ENCODE results near the gene LRIT2. TPM values are rescaled to one million over a fixed set of nuclear protein-coding genes. Genes with fewer than 3 reads are reported as not detected.
A peak's percentile ranks its signal among the peaks of the same experiment; 100 is the strongest.

LRIT2 gene
- total and polyA plus RNA-seq, 9 of the 15 experiments (the other 6 are each of a cell fraction or from before 2014, with no cell fraction given): not detected

DNA sequence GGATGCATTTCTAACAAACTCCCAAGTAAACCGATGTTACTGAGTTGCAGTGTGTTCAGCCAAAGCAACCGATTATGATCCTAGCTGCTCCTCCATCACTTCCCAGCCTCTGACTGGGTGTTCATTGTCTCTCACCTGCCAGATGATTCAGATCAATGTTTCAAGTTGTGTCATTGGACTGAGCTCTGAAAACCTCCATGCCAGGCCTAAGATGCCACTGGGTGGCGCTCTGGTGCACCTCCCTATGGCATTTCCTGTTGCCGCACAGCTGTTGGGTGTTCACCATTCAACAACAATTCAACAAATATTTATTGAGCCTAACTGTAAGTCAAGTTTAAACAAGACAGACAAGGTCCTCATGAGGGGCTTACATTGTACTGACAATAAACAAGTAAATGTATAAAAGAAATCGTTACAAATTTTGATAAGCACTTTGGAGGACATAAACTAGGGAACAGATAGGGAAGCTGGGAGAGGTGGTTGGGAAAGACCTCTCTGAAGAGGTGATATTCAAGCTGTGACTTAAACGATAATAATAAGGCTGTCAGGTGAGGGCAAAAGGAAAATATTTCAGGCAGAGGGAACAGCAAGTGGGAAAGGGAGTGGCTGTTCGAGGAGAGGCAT lies 42.3 kb upstream of the LRIT2 start:
- peak overlapping the region; percentile 25; the same call in 1 of the 2 replicates for H2AFZ ChIP-seq (ENCODE audit: low read depth, low read length)
- no peaks in the 10 kb centered on the region for H3K79me2 ChIP-seq (ENCODE audit: control insufficient read depth, insufficient read depth, low read length)
- H3K9me3 ChIP-seq (replicated peaks; ENCODE audit: control insufficient read depth, insufficient read depth, low read depth, low read length): no peaks in the 10 kb centered on the region
- intact Hi-C loops (cut with micrococcal nuclease) (loop anchor here (5.0 kb wide), 2 partner anchors 35 to 60 kb away; partner anchors contain the start of gene CCSER2), in situ Hi-C loops (cut with MboI) (loop anchor here (5.0 kb wide), 2 partner anchors 60 to 275 kb away; partner anchors contain the start of gene CCSER2)
- DNase-seq (ENCODE audit: extremely low read depth in 1 of 4, low spot score in 3 of 4) (peak; percentile 38 to 75 (median 53)), FAIRE-seq (peak; percentile 85), ATAC-seq (peak; percentile 82)
- H3K4me3 ChIP-seq: no peak overlapping the region
- 5% methylated on average over 7 of the region's 7 CpGs for WGBS (ENCODE audit: insufficient coverage, low coverage, missing lambda C conversion rate)
- ChIA-PET CTCF (ENCODE audit: low intra/inter-chr PET ratio) (interaction anchor here (1.2 to 6.4 kb wide), 2 partner anchors 107 to 271 kb away, joined by 3 to 97 read pairs; no protein-coding TSS in a partner anchor), POLR2A (interaction anchor here (0.6 to 1.8 kb wide), 5 partner anchors 8 to 246 kb away, joined by 3 to 6 read pairs (median 3); no protein-coding TSS in a partner anchor)
- H3K27ac ChIP-seq (ENCODE audit: extremely low read depth, low read depth, low read length): no peak overlapping the region
- H3K36me3 ChIP-seq (ENCODE audit: control insufficient read depth, insufficient read depth, low read length): no peaks in the 10 kb centered on the region
- no peak overlapping the region for H3K9ac ChIP-seq (ENCODE audit: insufficient read depth in 1 of 2, low read depth in 2 of 2, low read length in 2 of 2)
- peak overlapping the region; percentile 8; the same call in 1 of the 2 replicates for H3K4me2 ChIP-seq (ENCODE audit: insufficient read depth, low read length)
- H4K20me1 ChIP-seq (replicated peaks; ENCODE audit: control insufficient read depth, insufficient read depth, low read length): no peaks in the 10 kb centered on the region; the same call in 1 of the 2 replicates
- peaks cover 0 to 21% of the 10 kb centered on the region in 2 experiments; a peak in 2 of 5 replicates for H3K27me3 ChIP-seq (ENCODE audit: control insufficient read depth in 2 of 2, insufficient read depth in 2 of 2, low read length in 2 of 2)
- H3K4me1 ChIP-seq (replicated peaks in 1 of 2; ENCODE audit: control insufficient read depth in 2 of 2, insufficient read depth in 2 of 2, low read length in 2 of 2): no peaks in the 10 kb centered on the region
- no peaks in the 10 kb centered on the region for H3K9me1 ChIP-seq (ENCODE audit: control insufficient read depth, insufficient read depth, low read length)
- no TSS peak for BruUV-seq (replicated peaks)
- TF ChIP-seq TARDBP (IDR thresholded peaks at IDR 0.05) (no peak), HOXB6 (CRISPR knock-in tag; IDR thresholded peaks at IDR 0.05; ENCODE audit: borderline replicate concordance) (no peak), ZNF395 (CRISPR knock-in tag; IDR thresholded peaks at IDR 0.05) (no peak), ZNF644 (tag; IDR thresholded peaks at IDR 0.05; ENCODE audit: low read depth) (no peak), SP2 (IDR thresholded peaks at IDR 0.05; ENCODE audit: extremely low read depth, low read depth, low read length, poor library complexity, severe bottlenecking) (no peak), ZNF347 (CRISPR knock-in tag; IDR thresholded peaks at IDR 0.05; ENCODE audit: low read depth) (no peak), TFAM (CRISPR knock-in tag; conservative IDR thresholded peaks at IDR 0.05) (no peak), EP300 (IDR thresholded peaks at IDR 0.05; ENCODE audit: low read length) (no peak), FOXA3 (CRISPR knock-in tag; conservative IDR thresholded peaks at IDR 0.05 in 1 of 2, IDR thresholded peaks at IDR 0.05 in 1 of 2) (no peak), YBX1 (IDR thresholded peaks at IDR 0.05) (no peak), MEF2A (IDR thresholded peaks at IDR 0.05; ENCODE audit: control insufficient read depth, low read depth, low read length) (no peak), HMG20A (CRISPR knock-in tag; conservative IDR thresholded peaks at IDR 0.05) (no peak), ETV1 (tag; conservative IDR thresholded peaks at IDR 0.05; ENCODE audit: low read depth) (peak; percentile 77)
- TF ChIP-seq, protein P1, sequence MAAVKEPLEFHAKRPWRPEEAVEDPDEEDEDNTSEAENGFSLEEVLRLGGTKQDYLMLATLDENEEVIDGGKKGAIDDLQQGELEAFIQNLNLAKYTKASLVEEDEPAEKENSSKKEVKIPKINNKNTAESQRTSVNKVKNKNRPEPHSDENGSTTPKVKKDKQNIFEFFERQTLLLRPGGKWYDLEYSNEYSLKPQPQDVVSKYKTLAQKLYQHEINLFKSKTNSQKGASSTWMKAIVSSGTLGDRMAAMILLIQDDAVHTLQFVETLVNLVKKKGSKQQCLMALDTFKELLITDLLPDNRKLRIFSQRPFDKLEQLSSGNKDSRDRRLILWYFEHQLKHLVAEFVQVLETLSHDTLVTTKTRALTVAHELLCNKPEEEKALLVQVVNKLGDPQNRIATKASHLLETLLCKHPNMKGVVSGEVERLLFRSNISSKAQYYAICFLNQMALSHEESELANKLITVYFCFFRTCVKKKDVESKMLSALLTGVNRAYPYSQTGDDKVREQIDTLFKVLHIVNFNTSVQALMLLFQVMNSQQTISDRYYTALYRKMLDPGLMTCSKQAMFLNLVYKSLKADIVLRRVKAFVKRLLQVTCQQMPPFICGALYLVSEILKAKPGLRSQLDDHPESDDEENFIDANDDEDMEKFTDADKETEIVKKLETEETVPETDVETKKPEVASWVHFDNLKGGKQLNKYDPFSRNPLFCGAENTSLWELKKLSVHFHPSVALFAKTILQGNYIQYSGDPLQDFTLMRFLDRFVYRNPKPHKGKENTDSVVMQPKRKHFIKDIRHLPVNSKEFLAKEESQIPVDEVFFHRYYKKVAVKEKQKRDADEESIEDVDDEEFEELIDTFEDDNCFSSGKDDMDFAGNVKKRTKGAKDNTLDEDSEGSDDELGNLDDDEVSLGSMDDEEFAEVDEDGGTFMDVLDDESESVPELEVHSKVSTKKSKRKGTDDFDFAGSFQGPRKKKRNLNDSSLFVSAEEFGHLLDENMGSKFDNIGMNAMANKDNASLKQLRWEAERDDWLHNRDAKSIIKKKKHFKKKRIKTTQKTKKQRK (IDR thresholded peaks at IDR 0.05; ENCODE audit: borderline replicate concordance, low read depth, low read length): no peak
- TF ChIP-seq, protein P2, sequence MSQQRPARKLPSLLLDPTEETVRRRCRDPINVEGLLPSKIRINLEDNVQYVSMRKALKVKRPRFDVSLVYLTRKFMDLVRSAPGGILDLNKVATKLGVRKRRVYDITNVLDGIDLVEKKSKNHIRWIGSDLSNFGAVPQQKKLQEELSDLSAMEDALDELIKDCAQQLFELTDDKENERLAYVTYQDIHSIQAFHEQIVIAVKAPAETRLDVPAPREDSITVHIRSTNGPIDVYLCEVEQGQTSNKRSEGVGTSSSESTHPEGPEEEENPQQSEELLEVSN (IDR thresholded peaks at IDR 0.05; ENCODE audit: borderline replicate concordance in 1 of 2, extremely low read depth in 1 of 2, insufficient read depth in 1 of 2, insufficient read length in 1 of 2, low read depth in 1 of 2, low read length in 1 of 2, poor library complexity in 1 of 2, severe bottlenecking in 1 of 2): no peak

Data from K562 (cell line).